ENCODE results near the gene TRAPPC6A. TPM values are rescaled to one million over a fixed set of nuclear protein-coding genes. Genes with fewer than 3 reads are reported as not detected.

The TRAPPC6A gene
- total and polyA plus RNA-seq, 9 of the 15 experiments (the other 6 are each of a cell fraction or from before 2014, with no cell fraction given), result 0.82 to 23.6 (median 11.6) TPM

DNA sequence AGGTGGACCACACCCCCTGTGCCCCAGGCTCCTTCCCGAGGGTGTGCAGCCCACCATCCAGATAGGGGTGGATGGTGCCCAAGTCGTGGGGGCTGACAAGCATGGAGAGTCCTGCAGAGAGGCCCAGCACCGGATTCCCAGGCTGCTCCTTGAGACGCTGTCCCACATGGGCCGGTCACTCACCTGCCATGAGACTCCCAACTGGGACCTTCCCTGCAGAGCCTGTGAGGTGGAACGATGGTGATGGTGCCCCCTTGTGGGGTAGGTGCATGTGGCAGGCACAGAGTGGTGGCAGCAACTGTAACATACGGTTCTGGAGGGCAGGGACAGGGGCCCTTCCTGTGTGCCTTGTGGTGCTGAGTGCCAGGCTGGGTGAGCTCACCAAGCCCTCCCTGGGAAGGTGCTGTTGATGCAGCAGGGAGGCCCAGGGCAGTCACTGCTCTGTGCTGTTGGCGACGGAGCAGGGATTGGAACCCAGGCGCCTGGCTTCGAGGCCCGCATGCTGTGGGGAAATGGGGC, 52.0 kb downstream of the TRAPPC6A start:
- peak overlapping the region; percentile 30; the same call in 2 of the 3 replicates for H3K27ac ChIP-seq (ENCODE audit: extremely low read depth, low read depth, low read length)
- peak; percentile 98 for ATAC-seq
- 50% methylated on average over 12 of the region's 12 CpGs for WGBS (ENCODE audit: insufficient coverage, low coverage, missing lambda C conversion rate)
- H4K20me1 ChIP-seq (replicated peaks; ENCODE audit: control insufficient read depth, insufficient read depth, low read length), result peaks cover 36% of the 10 kb centered on the region
- peaks cover 43% of the 10 kb centered on the region for H3K79me2 ChIP-seq (ENCODE audit: control insufficient read depth, insufficient read depth, low read length)
- no peak overlapping the region for H2AFZ ChIP-seq (ENCODE audit: low read depth, low read length)
- FAIRE-seq, result peak; percentile 92
- H3K36me3 ChIP-seq (ENCODE audit: control insufficient read depth, insufficient read depth, low read length), result peaks cover 11% of the 10 kb centered on the region; the same call in 2 of the 3 replicates
- H3K9me1 ChIP-seq (ENCODE audit: control insufficient read depth, insufficient read depth, low read length), result peaks cover 10% of the 10 kb centered on the region
- DNase-seq (ENCODE audit: extremely low read depth in 1 of 4, low spot score in 3 of 4), result peak; percentile 66 to 82 (median 71)
- intact Hi-C loops (cut with micrococcal nuclease), result loop anchor here (1.0 kb wide), 1 partner anchor 33 kb away; the partner anchor contains the start of gene PPP1R37
- no peaks in the 10 kb centered on the region for H3K27me3 ChIP-seq (ENCODE audit: control insufficient read depth in 2 of 2, insufficient read depth in 2 of 2, low read length in 2 of 2)
- CTCF ChIA-PET (ENCODE audit: low intra/inter-chr PET ratio), result no interaction called here
- H3K9ac ChIP-seq (ENCODE audit: insufficient read depth in 1 of 2, low read depth in 2 of 2, low read length in 2 of 2), result peak overlapping the region in 1 of 2 experiments; percentile 33; a peak in 2 of 4 replicates
- BruUV-seq (replicated peaks), result no TSS peak
- H3K4me1 ChIP-seq (replicated peaks in 1 of 2; ENCODE audit: control insufficient read depth in 2 of 2, insufficient read depth in 2 of 2, low read length in 2 of 2), result peaks cover 10 to 27% of the 10 kb centered on the region in 2 experiments
- no peak overlapping the region for H3K4me3 ChIP-seq
- H3K9me3 ChIP-seq (replicated peaks; ENCODE audit: control insufficient read depth, insufficient read depth, low read depth, low read length), result no peaks in the 10 kb centered on the region
- in situ Hi-C loops (cut with MboI), result no loop called here
- peak overlapping the region; percentile 35 for H3K4me2 ChIP-seq (ENCODE audit: insufficient read depth, low read length)
- POLR2A ChIA-PET, result interaction anchor here (0.6 to 0.9 kb wide), 2 partner anchors 9 to 24 kb away, joined by 3 to 4 read pairs; no protein-coding TSS in a partner anchor
- TF ChIP-seq, protein P1, sequence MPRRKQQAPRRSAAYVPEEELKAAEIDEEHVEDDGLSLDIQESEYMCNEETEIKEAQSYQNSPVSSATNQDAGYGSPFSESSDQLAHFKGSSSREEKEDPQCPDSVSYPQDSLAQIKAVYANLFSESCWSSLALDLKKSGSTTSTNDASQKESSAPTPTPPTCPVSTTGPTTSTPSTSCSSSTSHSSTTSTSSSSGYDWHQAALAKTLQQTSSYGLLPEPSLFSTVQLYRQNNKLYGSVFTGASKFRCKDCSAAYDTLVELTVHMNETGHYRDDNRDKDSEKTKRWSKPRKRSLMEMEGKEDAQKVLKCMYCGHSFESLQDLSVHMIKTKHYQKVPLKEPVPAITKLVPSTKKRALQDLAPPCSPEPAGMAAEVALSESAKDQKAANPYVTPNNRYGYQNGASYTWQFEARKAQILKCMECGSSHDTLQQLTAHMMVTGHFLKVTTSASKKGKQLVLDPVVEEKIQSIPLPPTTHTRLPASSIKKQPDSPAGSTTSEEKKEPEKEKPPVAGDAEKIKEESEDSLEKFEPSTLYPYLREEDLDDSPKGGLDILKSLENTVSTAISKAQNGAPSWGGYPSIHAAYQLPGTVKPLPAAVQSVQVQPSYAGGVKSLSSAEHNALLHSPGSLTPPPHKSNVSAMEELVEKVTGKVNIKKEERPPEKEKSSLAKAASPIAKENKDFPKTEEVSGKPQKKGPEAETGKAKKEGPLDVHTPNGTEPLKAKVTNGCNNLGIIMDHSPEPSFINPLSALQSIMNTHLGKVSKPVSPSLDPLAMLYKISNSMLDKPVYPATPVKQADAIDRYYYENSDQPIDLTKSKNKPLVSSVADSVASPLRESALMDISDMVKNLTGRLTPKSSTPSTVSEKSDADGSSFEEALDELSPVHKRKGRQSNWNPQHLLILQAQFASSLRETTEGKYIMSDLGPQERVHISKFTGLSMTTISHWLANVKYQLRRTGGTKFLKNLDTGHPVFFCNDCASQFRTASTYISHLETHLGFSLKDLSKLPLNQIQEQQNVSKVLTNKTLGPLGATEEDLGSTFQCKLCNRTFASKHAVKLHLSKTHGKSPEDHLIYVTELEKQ (CRISPR knock-in tag; IDR thresholded peaks at IDR 0.05), result no peak
- TF ChIP-seq ZNF174 (CRISPR knock-in tag; IDR thresholded peaks at IDR 0.05) (no peak), CREM (IDR thresholded peaks at IDR 0.05; ENCODE audit: low read depth) (peak; percentile 64), TCFL5 (CRISPR knock-in tag; conservative IDR thresholded peaks at IDR 0.05) (no peak), PML (IDR thresholded peaks at IDR 0.05; ENCODE audit: low read length) (no peak), SNIP1 (IDR thresholded peaks at IDR 0.05; ENCODE audit: low read depth) (no peak), SP1 (CRISPR knock-in tag; IDR thresholded peaks at IDR 0.05) (no peak), NFRKB (IDR thresholded peaks at IDR 0.05; ENCODE audit: low read depth) (no peak), ZFP36 (IDR thresholded peaks at IDR 0.05; ENCODE audit: low read depth, low read length, partially characterized antibody) (peak; percentile 28), SETDB1 (IDR thresholded peaks at IDR 0.05; ENCODE audit: low read length) (no peak), KDM4B (IDR thresholded peaks at IDR 0.05; ENCODE audit: borderline replicate concordance in 2 of 2, low read depth in 1 of 2) (no peak), RCOR1 (IDR thresholded peaks at IDR 0.05; ENCODE audit: borderline replicate concordance in 1 of 2, low read depth in 2 of 2, low read length in 2 of 2) (peak in 1 of 2 experiments; percentile 31; a peak in 1 of 4 replicates), TAF15 (IDR thresholded peaks at IDR 0.05; ENCODE audit: low read depth, low read length) (no peak), PTBP1 (IDR thresholded peaks at IDR 0.05; ENCODE audit: low read depth, low read length) (no peak), SMARCA4 (IDR thresholded peaks at IDR 0.05) (no peak), MNT (conservative IDR thresholded peaks at IDR 0.05) (peak in 1 of 2 experiments; percentile 58; a peak in 3 of 4 replicates), MTA3 (IDR thresholded peaks at IDR 0.05; ENCODE audit: borderline replicate concordance) (peak; percentile 46; the same call in 1 of the 2 replicates)

Data from K562 (cell line).